Nephron progenitor cell (in vitro differentiated cells): ENCODE data around the gene PSORS1C1.
"Not testable (repeated sequence)": the region's sequence is repeated elsewhere in the genome, so short reads cannot be mapped to it uniquely, and the experiment has no call there.

Experiments
- DNase-seq: peaks from one replicate; pipeline ENCODE4 v3.0.0; 2021
- H3K27ac Mint-ChIP-seq: 2 replicates; pipeline ENCODE4 v1.8.0; 2021; ENCODE audit warnings: mild to moderate bottlenecking, moderate library complexity, mixed read lengths
- H3K27me3 Mint-ChIP-seq: 2 replicates; pipeline ENCODE4 v1.8.0; 2021; ENCODE audit warnings: mild to moderate bottlenecking, low read depth, mixed read lengths; ENCODE audit not compliant: poor library complexity
- H3K36me3 Mint-ChIP-seq: 2 replicates; pipeline ENCODE4 v1.8.0; 2021; ENCODE audit warnings: low read depth, mixed read lengths
- H3K4me1 Mint-ChIP-seq: 2 replicates; pipeline ENCODE4 v1.8.0; 2021; ENCODE audit warnings: mixed read lengths
- H3K4me3 Mint-ChIP-seq: 2 replicates; pipeline ENCODE4 v1.8.0; 2021; ENCODE audit warnings: mild to moderate bottlenecking, moderate library complexity, mixed read lengths
- H3K9me3 Mint-ChIP-seq: 2 replicates; pipeline ENCODE4 v1.8.0; 2021; ENCODE audit warnings: mild to moderate bottlenecking, moderate library complexity, mixed read lengths
- TF ChIP-seq, protein P1 (sequence below): fragments of 200-600 bp; sonication (generic); IDR thresholded peaks from 2 replicates; pipeline ENCODE4 v1.5.0; 2021; ENCODE audit warnings: antibody characterized with exemption

The PSORS1C1 gene

GRCh38 chr6:31114541-31114878, at the start of gene PSORS1C1:
Gene PSORS1C1 (plus strand): TSS chr6:31114800. CDS start chr6:31129633, 14,833 bp downstream.
- H3K36me3 Mint-ChIP-seq: no peaks in the 10 kb centered on the region
- peaks cover 25% of the 10 kb centered on the region for H3K27me3 Mint-ChIP-seq
- peak within 1 kb of the TSS; percentile 50 for H3K4me3 Mint-ChIP-seq
- TF ChIP-seq, protein P1, sequence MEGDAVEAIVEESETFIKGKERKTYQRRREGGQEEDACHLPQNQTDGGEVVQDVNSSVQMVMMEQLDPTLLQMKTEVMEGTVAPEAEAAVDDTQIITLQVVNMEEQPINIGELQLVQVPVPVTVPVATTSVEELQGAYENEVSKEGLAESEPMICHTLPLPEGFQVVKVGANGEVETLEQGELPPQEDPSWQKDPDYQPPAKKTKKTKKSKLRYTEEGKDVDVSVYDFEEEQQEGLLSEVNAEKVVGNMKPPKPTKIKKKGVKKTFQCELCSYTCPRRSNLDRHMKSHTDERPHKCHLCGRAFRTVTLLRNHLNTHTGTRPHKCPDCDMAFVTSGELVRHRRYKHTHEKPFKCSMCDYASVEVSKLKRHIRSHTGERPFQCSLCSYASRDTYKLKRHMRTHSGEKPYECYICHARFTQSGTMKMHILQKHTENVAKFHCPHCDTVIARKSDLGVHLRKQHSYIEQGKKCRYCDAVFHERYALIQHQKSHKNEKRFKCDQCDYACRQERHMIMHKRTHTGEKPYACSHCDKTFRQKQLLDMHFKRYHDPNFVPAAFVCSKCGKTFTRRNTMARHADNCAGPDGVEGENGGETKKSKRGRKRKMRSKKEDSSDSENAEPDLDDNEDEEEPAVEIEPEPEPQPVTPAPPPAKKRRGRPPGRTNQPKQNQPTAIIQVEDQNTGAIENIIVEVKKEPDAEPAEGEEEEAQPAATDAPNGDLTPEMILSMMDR: no peak
- H3K27ac Mint-ChIP-seq: no peak within 1 kb of the TSS
- H3K9me3 Mint-ChIP-seq: no peaks in the 10 kb centered on the region
- H3K4me1 Mint-ChIP-seq: peaks cover 39% of the 10 kb centered on the region
- DNase-seq: no peak

DNA sequence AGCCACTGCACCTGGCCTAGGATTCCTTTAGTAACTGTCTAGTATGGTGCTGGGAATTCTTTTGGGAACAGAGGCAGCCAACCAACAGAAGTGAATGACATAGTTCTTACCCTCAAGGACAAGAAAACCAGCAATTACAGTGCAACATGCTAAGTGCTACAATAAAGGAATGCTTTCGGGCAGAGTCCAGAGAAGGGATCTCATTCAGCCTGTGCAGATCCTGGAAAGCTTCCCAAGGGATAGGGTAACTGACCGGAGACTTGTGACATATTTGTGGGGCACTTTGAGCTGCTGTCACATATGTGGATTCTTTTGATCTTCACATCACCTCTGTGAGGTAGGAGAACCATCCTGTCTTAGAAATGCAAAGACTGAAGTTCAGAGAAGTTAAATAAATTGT, 49.0 kb upstream of the PSORS1C1 start:
- Mint-ChIP-seq H3K36me3 (no peaks in the 10 kb centered on the region), H3K4me1 (peaks cover 17% of the 10 kb centered on the region), H3K27me3 (peaks cover 3% of the 10 kb centered on the region), H3K27ac (no peak overlapping the region), H3K4me3 (no peak overlapping the region), H3K9me3 (no peaks in the 10 kb centered on the region)
- TF ChIP-seq, protein P1: no peak
- DNase-seq: no peak

DNA sequence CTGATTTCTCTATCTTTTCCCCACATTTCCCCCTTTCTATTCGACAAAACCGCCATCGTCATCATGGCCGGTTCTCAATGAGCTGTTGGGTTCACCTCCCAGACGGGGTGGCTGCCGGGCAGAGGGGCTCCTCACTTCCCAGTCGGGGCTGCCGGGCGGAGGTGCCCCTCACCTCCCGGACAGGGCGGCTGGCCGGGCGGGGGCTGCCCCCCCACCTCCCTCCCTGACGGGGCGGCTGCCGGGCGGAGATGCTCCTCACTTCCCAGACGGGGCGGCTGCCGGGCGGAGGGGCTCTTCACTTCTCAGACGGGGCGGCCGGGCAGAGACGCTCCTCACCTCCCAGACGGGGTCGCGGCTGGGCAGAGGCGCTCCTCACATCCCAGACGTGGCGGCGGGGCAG, 47.6 kb upstream of the PSORS1C1 start:
- H3K4me1 Mint-ChIP-seq: peaks cover 17% of the 10 kb centered on the region
- not testable (repeated sequence) for H3K27ac Mint-ChIP-seq, DNase-seq, H3K9me3 Mint-ChIP-seq, H3K27me3 Mint-ChIP-seq, H3K4me3 Mint-ChIP-seq, H3K36me3 Mint-ChIP-seq

DNA sequence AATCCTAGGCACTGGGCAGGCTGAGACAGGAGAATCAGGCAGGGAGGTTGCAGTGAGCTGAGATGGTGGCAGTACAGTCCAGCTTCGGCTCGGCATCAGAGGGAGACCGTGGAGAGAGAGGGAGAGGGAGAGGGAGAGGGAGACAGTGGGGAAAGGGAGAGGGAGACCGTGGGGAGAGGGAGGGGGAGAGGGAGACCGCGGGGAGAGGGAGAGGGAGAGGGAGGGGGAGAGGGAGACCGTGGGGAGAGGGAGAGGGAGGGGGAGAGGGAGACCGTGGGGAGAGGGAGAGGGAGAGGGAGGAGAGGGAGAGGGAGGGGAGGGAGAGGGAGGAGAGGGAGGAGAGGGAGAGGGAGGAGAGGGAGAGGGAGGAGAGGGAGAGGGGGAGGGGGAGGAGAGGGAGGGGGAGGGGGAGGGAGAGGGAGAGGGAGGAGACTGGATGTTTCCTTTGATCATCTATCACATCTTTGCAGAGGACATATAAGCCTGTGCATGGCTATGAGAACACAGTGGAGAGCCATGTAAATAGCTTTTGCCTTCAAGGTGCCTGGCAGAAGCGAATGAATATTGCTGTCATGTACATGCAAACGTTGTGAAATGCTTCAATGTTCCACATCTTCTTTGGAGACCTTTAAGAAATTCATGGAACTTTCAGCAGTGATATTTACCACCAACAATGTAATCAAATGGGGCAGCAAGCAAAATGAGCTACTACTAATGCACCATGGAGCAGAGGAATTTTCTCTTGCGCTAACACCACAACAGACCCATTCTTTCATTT, 46.5 kb upstream of the PSORS1C1 start:
- not testable (repeated sequence) for H3K4me3 Mint-ChIP-seq, H3K36me3 Mint-ChIP-seq, H3K27ac Mint-ChIP-seq, DNase-seq, H3K9me3 Mint-ChIP-seq, H3K27me3 Mint-ChIP-seq
- H3K4me1 Mint-ChIP-seq: peaks cover 17% of the 10 kb centered on the region

GRCh38 chr6:31068669-31069340, 45.8 kb upstream of the PSORS1C1 start:
- TF ChIP-seq, protein P1: peak; percentile 94
- Mint-ChIP-seq H3K4me3 (no peak overlapping the region), H3K27me3 (no peaks in the 10 kb centered on the region), H3K36me3 (no peaks in the 10 kb centered on the region), H3K4me1 (peaks cover 17% of the 10 kb centered on the region), H3K27ac (no peak overlapping the region), H3K9me3 (no peaks in the 10 kb centered on the region)
- peak; percentile 79 for DNase-seq

DNA sequence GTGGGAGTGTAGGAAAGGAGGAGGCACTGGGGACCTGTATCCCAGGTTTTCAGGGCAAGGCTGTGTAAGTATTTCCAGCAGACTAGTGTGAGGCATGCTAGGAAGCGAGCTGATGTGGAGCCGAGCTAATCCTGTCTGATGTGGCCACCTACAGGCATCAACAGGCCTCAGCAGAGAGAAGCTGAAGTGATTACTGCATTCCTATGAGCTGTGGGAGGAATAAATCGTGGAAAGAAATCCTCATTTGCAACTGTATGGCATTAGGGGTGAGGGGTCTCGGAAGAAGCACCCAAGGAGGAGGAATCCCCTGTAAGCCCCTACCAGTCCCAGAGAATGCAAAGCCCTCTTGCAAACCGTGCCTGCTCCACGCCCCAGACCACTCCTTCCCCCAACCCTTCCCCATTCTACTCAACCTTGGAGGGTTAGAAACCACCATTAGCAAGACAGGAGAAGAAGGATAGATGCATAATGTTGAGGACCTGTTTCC, 43.8 kb upstream of the PSORS1C1 start:
- DNase-seq: peak; percentile 42

More for the DNA sequence above, 43.8 kb upstream of the PSORS1C1 start:
- no peak overlapping the region for H3K4me3 Mint-ChIP-seq
- peaks cover 12% of the 10 kb centered on the region for H3K4me1 Mint-ChIP-seq
- H3K27me3 Mint-ChIP-seq: no peaks in the 10 kb centered on the region
- H3K27ac Mint-ChIP-seq: no peak overlapping the region
- H3K9me3 Mint-ChIP-seq: no peaks in the 10 kb centered on the region
- TF ChIP-seq, protein P1: peak; percentile 46
- no peaks in the 10 kb centered on the region for H3K36me3 Mint-ChIP-seq
